HL-60/S4 (cell line): ENCODE measurements around the gene STK32C.

Experiments used
- in situ Hi-C: fragments of 300-500 bp; cut with MboI; formaldehyde crosslinking; loops from 2 replicates; pipeline ENCODE4 v1.14.3; 2022; ENCODE audit warnings: low sequenced_read_pairs

STK32C gene

DNA sequence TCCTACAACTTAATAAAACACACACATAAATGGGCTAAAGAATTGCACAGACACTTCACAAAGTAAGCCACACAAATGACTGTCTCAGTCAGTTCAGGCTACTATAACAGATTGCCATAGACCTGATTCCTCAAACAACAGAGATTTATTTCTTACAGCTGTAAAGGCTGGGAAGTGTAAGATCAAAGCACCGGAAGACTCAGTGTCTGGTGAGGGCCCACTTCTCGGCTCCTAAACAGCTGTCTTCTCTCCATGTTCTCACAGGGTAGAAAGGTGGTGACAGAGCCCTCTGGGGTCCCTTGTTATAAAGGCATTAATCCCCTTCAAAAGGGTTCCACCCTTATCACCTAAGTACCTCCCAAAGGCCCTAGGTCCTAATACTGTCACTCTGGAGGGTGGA lies 18.3 kb downstream of the STK32C start:
- in situ Hi-C loops = no loop called here

DNA sequence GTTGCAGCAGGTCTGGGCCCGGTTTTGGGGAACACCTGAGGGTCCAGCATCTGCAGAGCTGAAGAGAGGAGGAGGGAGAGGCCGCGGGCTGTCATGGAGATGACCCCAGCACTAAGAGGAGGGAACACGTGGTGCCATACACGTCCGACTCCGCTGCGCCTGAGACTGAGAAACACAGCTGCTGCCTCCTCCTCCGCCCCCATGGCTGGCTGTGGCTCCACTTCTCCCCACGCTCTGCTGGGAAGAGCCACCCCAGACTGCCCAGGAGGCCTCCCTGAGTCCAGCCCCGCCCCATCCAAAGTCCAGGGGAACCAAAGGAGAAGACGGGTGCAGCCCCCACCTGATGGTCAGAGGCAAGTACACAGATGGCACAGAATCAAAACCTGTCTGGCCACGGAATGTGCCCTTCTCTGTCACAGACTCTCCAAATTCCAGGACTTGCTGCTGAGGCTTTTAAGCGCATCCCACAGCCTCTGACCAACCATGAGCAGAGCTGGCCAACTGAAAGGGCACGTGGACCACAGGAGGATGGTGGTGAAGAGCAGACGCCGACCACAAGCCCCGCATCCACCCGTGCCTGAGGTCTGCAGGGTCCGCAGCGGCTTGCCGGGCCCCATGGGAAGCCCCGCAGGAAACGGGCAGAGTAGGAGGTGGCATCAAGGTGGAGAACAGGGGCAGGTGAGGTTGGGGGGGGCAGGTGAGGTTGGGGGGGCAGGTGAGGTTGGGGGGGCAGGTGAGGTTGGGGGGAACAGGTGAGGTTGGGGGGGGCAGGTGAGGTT lies 24.0 kb downstream of the STK32C start:
- in situ Hi-C loops = no loop called here

DNA sequence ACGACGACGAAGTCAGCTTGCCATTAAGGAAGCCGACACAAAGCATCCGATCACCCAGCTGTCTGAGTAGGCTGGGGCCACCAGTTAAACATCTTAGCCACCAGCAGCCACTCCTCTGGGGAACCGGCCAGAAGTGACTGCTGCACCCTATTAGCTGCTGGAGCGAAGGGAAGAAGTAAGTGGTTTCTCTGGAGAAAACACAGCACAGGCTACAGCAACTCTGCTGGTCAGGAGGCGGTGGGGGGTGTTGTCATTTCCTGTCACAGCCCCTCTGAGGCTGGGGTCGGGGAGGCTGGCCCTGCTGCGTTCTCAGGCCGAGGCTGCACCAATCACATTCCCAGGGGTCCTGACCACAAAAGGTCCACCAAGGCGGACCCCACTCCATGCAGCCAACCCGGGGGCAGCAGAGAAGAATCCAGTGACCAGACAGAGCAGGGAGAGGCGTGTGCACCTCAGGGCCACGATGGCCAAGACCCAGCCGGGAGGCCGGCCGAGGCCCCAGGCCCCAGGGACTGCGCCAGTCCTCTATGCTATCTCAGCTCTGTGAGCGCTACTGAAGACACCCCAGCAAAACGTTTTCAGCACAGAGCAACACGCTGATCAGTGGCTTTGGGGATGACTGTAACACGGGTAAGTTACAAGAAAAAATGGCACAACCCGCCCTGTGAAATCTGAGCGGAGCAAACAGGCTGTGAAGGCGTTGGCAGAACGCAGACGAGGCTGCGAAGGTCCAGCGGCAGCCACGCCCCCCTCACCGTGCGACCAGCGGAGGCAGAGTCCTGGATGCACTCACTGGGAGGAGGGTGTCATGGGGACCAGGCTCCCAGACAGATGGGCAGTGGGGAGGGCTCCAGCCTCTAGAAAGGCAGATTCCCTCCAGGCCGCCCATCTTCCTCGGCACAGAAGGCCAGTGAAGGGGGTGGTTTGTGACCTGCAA lies 24.8 kb downstream of the STK32C start:
- in situ Hi-C loops = no loop called here

DNA sequence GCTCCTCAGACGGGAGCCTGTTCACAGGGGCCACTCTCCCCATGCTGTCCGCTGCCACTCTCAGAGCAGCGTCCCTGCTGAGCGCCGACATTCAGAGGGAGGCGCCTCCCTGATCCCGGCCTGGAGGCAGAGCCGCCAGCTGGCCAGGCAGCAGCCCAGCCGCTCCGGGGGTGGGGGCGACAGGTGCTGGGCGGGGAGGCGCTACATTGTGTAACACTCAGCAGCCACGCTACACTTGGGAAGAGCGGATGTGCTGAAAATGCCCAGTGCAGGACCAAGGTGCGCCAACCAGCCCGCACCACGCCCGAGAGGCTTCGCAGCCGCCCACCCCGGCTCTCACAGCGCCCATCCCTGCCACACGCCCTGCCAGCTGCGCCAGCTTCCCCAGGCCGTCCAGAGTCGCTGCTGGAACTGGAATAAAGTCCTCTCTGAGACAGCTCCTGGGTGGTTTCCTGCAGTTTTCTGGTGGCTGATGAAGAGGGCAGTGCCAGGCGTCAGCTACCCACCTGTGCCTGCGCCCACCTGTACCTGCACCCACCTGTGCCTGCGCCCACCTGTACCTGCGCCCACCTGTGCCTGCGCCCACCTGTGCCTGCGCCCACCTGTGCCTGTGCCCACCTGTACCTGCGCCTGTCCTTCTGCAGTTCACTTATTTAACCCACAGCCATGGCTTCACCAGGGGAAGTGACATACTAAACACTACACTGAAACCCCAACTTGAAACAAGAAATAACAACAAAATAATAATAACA lies 25.7 kb downstream of the STK32C start:
- in situ Hi-C loops = no loop called here

DNA sequence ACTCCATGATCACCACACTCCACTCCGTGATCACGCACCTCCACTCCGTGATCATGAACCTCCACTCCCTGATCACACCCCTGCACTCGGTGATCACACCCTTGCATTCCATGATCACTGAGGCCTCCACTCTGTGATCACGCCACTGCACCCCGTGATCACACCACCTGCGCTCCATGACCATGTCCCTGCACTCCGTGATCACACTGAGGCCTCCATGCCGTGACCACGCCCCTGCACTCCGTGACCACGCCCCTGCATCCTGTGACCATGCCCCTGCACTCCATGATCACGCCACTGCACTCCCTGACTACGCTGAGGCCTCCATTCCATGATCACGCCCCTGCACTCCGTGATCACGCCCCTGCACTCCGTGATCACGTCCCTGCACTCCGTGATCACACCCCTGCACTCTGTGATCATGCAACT lies 27.1 kb downstream of the STK32C start:
- in situ Hi-C loops = no loop called here

DNA sequence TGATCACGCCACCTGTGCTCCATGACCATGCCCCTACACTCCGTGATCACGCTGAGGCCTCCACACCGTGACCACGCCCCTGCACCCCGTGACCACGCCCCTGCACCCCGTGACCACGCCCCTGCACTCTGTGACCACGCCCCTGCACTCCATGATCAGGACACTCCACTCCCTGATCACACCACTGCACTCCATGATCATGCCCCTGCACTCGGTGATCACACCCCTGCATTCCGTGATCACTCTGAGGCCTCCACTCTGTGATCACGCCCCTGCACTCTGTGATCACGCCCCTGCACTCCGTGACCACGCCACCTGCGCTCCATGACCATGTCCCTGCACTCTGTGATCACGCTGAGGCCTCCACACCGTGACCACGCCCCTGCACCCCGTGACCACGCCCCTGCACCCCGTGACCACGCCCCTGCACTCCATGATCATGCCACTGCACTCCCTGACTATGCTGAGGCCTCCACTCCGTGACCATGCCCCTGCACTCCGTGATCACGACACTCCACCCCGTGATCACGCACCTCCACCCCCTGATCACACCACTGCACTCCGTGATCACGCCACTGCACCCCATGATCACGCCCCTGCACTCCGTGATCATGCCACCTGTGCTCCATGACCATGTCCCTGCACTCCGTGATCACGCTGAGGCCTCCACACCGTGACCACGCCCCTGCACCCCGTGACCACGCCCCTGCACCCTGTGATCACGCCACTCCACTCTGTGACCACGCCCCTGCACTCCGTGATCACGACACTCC lies 27.7 kb downstream of the STK32C start:
- in situ Hi-C loops = no loop called here

- in situ Hi-C loops = no loop called here
Measured at GRCh38 chr10:132277311-132277741, 30.4 kb downstream of the STK32C start.

- in situ Hi-C loops = no loop called here
Measured at GRCh38 chr10:132276706-132277105, 31.0 kb downstream of the STK32C start.

- in situ Hi-C loops = no loop called here
Measured at GRCh38 chr10:132276179-132276675, 31.5 kb downstream of the STK32C start.

GRCh38 chr10:132275426-132276178 lies 32.1 kb downstream of the STK32C start:
- in situ Hi-C loops = no loop called here

GRCh38 chr10:132274986-132275385 lies 32.8 kb downstream of the STK32C start:
- in situ Hi-C loops = no loop called here

GRCh38 chr10:132274581-132274980 lies 33.2 kb downstream of the STK32C start:
- in situ Hi-C loops = no loop called here

- in situ Hi-C loops = no loop called here
Measured at GRCh38 chr10:132273966-132274365, 33.8 kb downstream of the STK32C start.

GRCh38 chr10:132273304-132273944 lies 34.3 kb downstream of the STK32C start:
- in situ Hi-C loops = no loop called here

GRCh38 chr10:132272231-132272971 lies 35.3 kb downstream of the STK32C start:
- in situ Hi-C loops = no loop called here

- in situ Hi-C loops = no loop called here
Measured at GRCh38 chr10:132271458-132272230, 36.1 kb downstream of the STK32C start.

DNA sequence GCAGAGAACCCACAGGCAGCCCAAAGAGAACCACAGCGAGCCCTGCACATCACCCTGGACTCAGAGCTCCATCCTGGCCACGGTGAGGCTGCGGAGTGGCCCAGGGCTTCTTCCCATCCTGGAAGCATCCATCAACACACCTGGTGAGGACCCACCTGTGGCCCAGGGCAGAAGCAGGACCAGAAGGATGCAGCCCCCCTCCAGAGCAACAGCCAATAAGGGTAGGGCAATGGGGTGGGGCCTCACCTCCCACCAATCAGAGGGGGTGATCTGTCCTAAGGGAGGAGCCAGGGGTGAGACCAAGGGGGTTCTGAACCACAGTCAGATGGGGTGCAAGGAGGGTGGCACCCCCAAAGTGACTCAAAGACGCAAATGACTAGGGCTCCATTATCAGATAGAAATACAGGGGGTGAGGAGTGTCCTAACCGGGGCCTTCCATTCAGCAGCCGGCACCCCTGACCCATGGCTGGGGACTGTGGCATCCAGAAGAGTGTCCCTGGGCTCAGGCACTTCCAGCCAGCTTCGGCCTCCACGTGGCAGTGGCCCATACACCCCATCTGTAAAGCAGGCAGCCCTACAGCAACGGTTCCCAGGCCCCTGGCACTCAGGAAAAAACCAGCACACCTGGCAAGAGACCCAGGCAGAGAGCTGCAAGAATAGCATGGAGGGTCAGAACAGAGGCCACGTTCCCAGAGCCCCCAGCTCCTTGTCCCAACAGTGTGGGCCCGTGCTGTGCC lies 36.9 kb downstream of the STK32C start:
- in situ Hi-C loops = no loop called here
